Epithelial cell of esophagus (primary cell): ENCODE data around the gene PIH1D2.

Source experiments
- DNase-seq: peaks from one replicate; pipeline ENCODE4 v3.0.0; 2010; ENCODE audit warnings: low read depth
- H3K4me3 ChIP-seq: 2 replicates; pipeline ENCODE4 v1.5.1; 2011; ENCODE audit warnings: mild to moderate bottlenecking, low read length, control low read depth
- TF ChIP-seq, protein P1 (sequence below): IDR thresholded peaks from 2 replicates; pipeline ENCODE4 v1.5.1; 2011; ENCODE audit warnings: low read depth, mild to moderate bottlenecking, low read length, control low read depth, inconsistent platforms; ENCODE audit not compliant: insufficient read depth; ENCODE audit errors: missing control alignments

PIH1D2 gene

GRCh38 chr11:112087212-112087611 lies 13.4 kb upstream of the PIH1D2 start:
- H3K4me3 ChIP-seq, result peak overlapping the region; percentile 98
- peak; percentile 10 for DNase-seq
- TF ChIP-seq, protein P1, sequence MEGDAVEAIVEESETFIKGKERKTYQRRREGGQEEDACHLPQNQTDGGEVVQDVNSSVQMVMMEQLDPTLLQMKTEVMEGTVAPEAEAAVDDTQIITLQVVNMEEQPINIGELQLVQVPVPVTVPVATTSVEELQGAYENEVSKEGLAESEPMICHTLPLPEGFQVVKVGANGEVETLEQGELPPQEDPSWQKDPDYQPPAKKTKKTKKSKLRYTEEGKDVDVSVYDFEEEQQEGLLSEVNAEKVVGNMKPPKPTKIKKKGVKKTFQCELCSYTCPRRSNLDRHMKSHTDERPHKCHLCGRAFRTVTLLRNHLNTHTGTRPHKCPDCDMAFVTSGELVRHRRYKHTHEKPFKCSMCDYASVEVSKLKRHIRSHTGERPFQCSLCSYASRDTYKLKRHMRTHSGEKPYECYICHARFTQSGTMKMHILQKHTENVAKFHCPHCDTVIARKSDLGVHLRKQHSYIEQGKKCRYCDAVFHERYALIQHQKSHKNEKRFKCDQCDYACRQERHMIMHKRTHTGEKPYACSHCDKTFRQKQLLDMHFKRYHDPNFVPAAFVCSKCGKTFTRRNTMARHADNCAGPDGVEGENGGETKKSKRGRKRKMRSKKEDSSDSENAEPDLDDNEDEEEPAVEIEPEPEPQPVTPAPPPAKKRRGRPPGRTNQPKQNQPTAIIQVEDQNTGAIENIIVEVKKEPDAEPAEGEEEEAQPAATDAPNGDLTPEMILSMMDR, result no peak

DNA sequence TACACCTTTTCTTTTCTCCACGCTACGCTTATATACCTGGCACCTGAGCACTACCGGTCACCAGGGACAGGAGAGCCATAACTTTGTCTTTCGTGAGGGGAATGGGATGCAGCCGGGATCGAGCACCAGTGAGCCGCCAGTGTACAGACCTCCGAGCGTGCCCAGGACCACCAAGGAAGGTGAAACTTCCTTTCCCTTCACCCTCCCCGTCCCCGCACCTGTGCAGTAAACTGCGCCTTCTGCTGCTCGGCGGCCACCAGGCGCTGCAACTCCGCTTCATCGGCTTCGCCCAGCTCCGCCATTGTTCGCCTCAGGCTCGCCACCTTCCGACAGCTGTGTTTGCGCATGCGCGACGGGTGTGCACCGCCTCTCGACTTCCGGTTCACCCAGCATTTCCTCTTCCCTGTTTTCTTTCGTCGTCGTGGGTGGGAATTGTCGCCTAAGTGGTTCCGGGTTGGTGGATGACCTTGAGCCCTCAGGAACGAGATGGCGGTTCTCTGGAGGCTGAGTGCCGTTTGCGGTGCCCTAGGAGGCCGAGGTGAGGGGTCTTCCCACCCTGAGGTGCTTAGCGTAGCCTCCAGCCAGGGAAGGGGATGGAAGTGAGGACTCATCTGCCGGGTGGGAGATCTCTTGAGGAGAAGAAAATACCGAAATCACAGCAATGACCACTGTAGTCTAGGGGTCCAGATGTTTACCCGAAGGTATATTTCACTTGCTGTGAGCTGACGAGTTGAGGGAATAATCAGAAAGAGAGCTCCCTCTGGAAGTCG lies 12.8 kb upstream of the PIH1D2 start, which contains the start of the genes SDHD and TIMM8B:
SDHD (plus strand) TSS at position 452 of the 770 bp plus-strand sequence; CDS start at position 487, 35 bp downstream.
TIMM8B (minus strand) TSS at position 335 of the 770 bp plus-strand sequence; CDS start at position 302, 33 bp downstream.
- H3K4me3 ChIP-seq, result peak within 1 kb of the TSS; percentile 98
- DNase-seq, result peak; percentile 97
- TF ChIP-seq, protein P1, result peak; percentile 44

DNA sequence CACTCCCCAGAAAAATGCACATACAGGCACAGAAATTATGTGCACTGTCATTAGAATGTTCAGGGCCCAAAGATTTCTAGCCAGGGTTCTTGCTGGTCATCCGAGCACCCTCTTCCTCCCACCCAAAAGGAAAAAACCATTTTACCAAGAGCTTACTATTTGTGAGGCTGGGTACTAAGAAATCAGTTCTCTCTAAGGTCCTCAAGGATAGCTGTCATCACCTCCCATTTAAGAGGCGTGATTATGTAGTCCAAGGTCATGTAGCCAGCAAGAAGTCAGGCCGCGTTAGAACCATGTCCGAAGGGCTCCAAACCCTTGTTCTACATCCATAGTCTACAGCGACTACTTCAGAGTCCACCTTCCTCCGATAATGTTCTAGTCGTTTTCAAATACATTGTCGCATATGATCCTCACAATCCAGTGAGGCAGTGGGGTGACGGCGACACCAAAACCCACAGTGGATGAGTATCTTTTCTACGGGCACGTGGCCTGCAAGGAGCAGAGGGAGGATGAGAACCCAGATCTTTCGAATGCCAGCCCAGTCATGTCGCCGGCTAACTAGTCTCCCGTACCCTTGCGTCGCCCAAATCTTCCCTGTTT lies 12.1 kb upstream of the PIH1D2 start:
- peak overlapping the region; percentile 98 for H3K4me3 ChIP-seq
- TF ChIP-seq, protein P1, result no peak
- DNase-seq, result peak; percentile 33

DNA sequence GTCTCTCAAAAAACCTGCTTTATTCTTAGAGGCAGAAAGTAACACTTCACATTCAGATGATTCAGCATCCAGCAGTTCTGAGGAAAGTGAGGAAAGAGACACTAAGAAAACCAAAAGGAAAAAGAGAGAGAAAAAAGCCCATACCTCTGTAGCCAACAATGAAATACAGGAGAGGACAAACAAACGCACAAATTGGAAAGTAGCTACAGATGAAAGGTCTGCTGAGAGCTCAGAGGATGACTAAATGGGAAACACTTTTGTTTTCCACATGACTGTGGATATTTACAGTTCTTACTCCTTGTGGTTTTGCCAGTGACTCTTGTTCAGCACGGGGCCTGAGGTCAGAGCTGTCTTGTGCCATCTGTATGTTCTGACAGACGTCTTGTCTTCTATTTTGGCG lies 8.9 kb upstream of the PIH1D2 start:
- TF ChIP-seq, protein P1, result no peak
- H3K4me3 ChIP-seq, result no peak overlapping the region
- DNase-seq, result peak; percentile 45

DNA sequence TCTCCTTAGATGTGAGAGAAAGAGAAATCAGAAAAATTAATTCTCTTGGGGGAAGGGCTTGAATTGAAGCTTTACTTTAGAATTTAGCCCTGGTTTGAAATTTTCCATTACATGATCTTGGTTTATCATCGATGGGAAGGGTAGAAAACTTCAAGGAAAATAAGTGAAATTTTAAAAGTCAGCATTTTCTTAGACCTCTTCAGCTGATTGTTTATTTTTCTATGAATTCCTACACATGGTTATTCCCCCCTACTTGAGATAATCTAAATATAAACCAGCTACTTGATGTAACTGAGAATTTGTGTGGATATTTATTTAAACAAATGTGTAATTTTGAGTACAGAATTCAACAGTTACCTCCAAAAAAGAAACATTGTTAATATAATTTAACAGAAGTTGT lies 10.9 kb downstream of the PIH1D2 start:
- no peak overlapping the region for H3K4me3 ChIP-seq
- TF ChIP-seq, protein P1, result no peak
- DNase-seq, result no peak

DNA sequence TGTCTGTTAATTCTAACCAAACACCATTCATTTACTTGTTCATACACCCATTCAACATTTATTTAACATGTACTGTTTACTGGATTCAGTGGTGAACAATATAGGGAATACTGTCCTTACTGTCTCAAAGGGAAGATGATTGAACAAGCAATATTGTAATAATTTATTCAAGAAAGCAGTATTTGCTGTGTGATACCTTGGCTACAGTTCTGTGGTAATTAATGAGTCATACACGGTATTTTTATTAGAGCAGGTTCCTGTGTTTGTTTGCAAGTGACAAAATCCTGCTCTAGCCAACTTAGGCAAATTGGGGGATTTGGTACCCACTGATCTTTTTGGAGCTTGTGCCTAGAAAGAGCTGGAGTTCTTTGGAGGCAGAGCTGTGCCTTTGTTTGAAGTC lies 15.7 kb downstream of the PIH1D2 start:
- TF ChIP-seq, protein P1, result no peak
- no peak for DNase-seq
- no peak overlapping the region for H3K4me3 ChIP-seq

DNA sequence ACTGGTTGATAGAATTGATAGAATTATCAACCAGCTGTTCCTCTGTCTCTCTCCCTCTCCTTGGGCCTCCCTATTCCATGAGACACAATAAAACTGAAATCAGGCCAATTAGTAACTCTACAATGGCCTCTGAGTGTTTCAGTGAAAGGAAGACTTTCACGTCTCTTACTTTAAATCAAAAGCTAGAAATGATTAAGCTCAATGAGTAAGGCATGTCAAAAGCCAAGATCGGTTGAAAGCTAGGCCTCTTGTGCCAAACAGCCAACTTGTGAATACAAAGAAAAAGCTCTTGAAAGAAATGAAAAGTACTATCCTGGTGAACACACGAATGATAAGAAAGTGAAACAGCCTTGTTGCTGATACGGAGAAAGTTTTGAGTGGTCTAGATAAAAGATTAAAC lies 16.6 kb downstream of the PIH1D2 start:
- DNase-seq, result no peak
- no peak overlapping the region for H3K4me3 ChIP-seq
- TF ChIP-seq, protein P1, result no peak
